NB4 (cell line): ENCODE data around the gene RTN3.

Source experiments
- CTCF ChIP-seq: IDR thresholded peaks from one replicate; pipeline ENCODE4 v1.5.1; 2012; ENCODE audit warnings: low read depth, low read length
- MYC ChIP-seq: IDR thresholded peaks from 2 replicates; pipeline ENCODE4 v1.6.1; 2011; ENCODE audit warnings: low read depth, low read length
- POLR2A ChIP-seq: IDR thresholded peaks from 2 replicates; pipeline ENCODE4 v1.6.1; 2011; ENCODE audit warnings: mild to moderate bottlenecking; ENCODE audit not compliant: insufficient read length; ENCODE audit errors: extremely low read depth

- TF ChIP-seq POLR2A = no peak
- no peak for TF ChIP-seq CTCF
- no peak for TF ChIP-seq MYC
These were observed 9.2 kb upstream of the RTN3 start for GRCh38 chr11:63672156-63672463.
